SK-N-DZ (cell line): Measurements from ENCODE around the gene GIMAP6. TPM values are rescaled to one million over a fixed set of nuclear protein-coding genes. Genes with fewer than 3 reads are reported as not detected.
"Not testable (repeated sequence)": the region's sequence is repeated elsewhere in the genome, so short reads cannot be mapped to it uniquely, and the experiment has no call there.

Source experiments
- DNase-seq: peaks from one replicate; pipeline ENCODE4 v3.0.0-alpha.2; 2015; ENCODE audit warnings: low spot score
- polyA plus RNA-seq, 2 experiments: library from polyadenylated mRNA; depleted of rRNA; stranded (reverse); fragments of >200 nt; gene quantifications; 2 replicates each; pipeline ENCODE4 v1.2.3, GENCODE V29; 2014

Gene GIMAP6
- polyA plus RNA-seq (2014; cell fraction: cytosol; rRNA removed) = not detected in 2 replicates
- not detected in 2 replicates for polyA plus RNA-seq (2014; cell fraction: nucleus; rRNA removed)

- DNase-seq = no peak
These were observed at the start of gene GIMAP6 for GRCh38 chr7:150631866-150632864. GIMAP6 (minus strand) TSS chr7:150632385; CDS start chr7:150630142, 2,243 bp downstream.

GRCh38 chr7:150680364-150680763, 48.2 kb upstream of the GIMAP6 start:
- DNase-seq = not testable (repeated sequence)

GRCh38 chr7:150678601-150679000, 46.4 kb upstream of the GIMAP6 start:
- not testable (repeated sequence) for DNase-seq

- DNase-seq = not testable (repeated sequence)
These were observed 44.7 kb upstream of the GIMAP6 start for GRCh38 chr7:150676854-150677253.

- not testable (repeated sequence) for DNase-seq
These were observed 44.1 kb upstream of the GIMAP6 start for GRCh38 chr7:150676276-150676675.

- no peak for DNase-seq
These were observed 43.5 kb upstream of the GIMAP6 start for GRCh38 chr7:150675714-150676113.

GRCh38 chr7:150671798-150672585, 39.8 kb upstream of the GIMAP6 start:
- DNase-seq = not testable (repeated sequence)

GRCh38 chr7:150668977-150669376, 36.8 kb upstream of the GIMAP6 start:
- no peak for DNase-seq

- DNase-seq = no peak
These were observed 36.3 kb upstream of the GIMAP6 start for GRCh38 chr7:150668472-150668911.

- DNase-seq = no peak
These were observed 34.2 kb upstream of the GIMAP6 start for GRCh38 chr7:150666412-150666811.

- DNase-seq = no peak
These were observed 33.7 kb upstream of the GIMAP6 start for GRCh38 chr7:150665896-150666295.

GRCh38 chr7:150665089-150665748, 33.0 kb upstream of the GIMAP6 start:
- no peak for DNase-seq

- DNase-seq = no peak
These were observed 31.8 kb upstream of the GIMAP6 start for GRCh38 chr7:150663802-150664494.

GRCh38 chr7:150662821-150663220, 30.6 kb upstream of the GIMAP6 start:
- not testable (repeated sequence) for DNase-seq

- DNase-seq = no peak
These were observed 28.9 kb upstream of the GIMAP6 start for GRCh38 chr7:150660939-150661613.

GRCh38 chr7:150657526-150657925, 25.3 kb upstream of the GIMAP6 start:
- no peak for DNase-seq

- no peak for DNase-seq
These were observed 23.9 kb upstream of the GIMAP6 start for GRCh38 chr7:150656047-150656446.

GRCh38 chr7:150654692-150655091, 22.5 kb upstream of the GIMAP6 start:
- DNase-seq = no peak

- no peak for DNase-seq
These were observed 16.8 kb upstream of the GIMAP6 start for GRCh38 chr7:150649080-150649385.

GRCh38 chr7:150648353-150649079, 16.3 kb upstream of the GIMAP6 start:
- no peak for DNase-seq
